GM12873 (cell line): ENCODE results near the gene LRRC49.

Source experiments
- CTCF ChIP-seq: IDR thresholded peaks from 2 replicates; pipeline ENCODE4 v1.5.1; 2012; ENCODE audit warnings: low read depth, mild to moderate bottlenecking, moderate library complexity, low read length, control low read depth; ENCODE audit not compliant: insufficient read depth; ENCODE audit errors: missing control alignments

Gene LRRC49

GRCh38 chr15:71084264-71084663, 191.6 kb downstream of the LRRC49 start:
- TF ChIP-seq CTCF: no peak

GRCh38 chr15:71085809-71086208, 193.2 kb downstream of the LRRC49 start:
- TF ChIP-seq CTCF: no peak

GRCh38 chr15:71088155-71088554, 195.5 kb downstream of the LRRC49 start:
- no peak for TF ChIP-seq CTCF

- TF ChIP-seq CTCF: no peak
These were observed 196.1 kb downstream of the LRRC49 start for GRCh38 chr15:71088683-71089082.

GRCh38 chr15:71089801-71090200, 197.2 kb downstream of the LRRC49 start:
- no peak for TF ChIP-seq CTCF

GRCh38 chr15:71091601-71092000, 199.0 kb downstream of the LRRC49 start:
- TF ChIP-seq CTCF: no peak

- no peak for TF ChIP-seq CTCF
These were observed 199.5 kb downstream of the LRRC49 start for GRCh38 chr15:71092056-71092600.
